ENCODE data around the gene TARM1.
"Not testable (repeated sequence)": the region's sequence is repeated elsewhere in the genome, so short reads cannot be mapped to it uniquely, and the experiment has no call there.

TARM1 gene

GRCh38 chr19:54099190-54099902, 18.2 kb upstream of the TARM1 start:
- no peak for DNase-seq

GRCh38 chr19:54096617-54097106, 15.5 kb upstream of the TARM1 start:
- DNase-seq: no peak

- DNase-seq: not testable (repeated sequence)
Measured at GRCh38 chr19:54095859-54096616, 14.9 kb upstream of the TARM1 start.

GRCh38 chr19:54095136-54095858, 14.1 kb upstream of the TARM1 start:
- no peak for DNase-seq

- no peak for DNase-seq
Measured at GRCh38 chr19:54094426-54095000, 13.3 kb upstream of the TARM1 start.

GRCh38 chr19:54084410-54084809, 3.2 kb upstream of the TARM1 start:
- DNase-seq: no peak

- DNase-seq: no peak
Measured at GRCh38 chr19:54077334-54077733, 3.8 kb downstream of the TARM1 start.

- no peak for DNase-seq
Measured at GRCh38 chr19:54074851-54075250, 6.3 kb downstream of the TARM1 start.

- DNase-seq: no peak
Measured at GRCh38 chr19:54073829-54074228, 7.3 kb downstream of the TARM1 start.

- no peak for DNase-seq
Measured at GRCh38 chr19:54069470-54069869, 11.7 kb downstream of the TARM1 start.

GRCh38 chr19:54063350-54064116, 17.6 kb downstream of the TARM1 start, which contains the start of gene VSTM1:
Gene VSTM1 (minus strand): TSS chr19:54063897. CDS start chr19:54063777, 120 bp downstream.
- DNase-seq: no peak

- DNase-seq: no peak
Measured at GRCh38 chr19:54062643-54063042, 18.5 kb downstream of the TARM1 start.

GRCh38 chr19:54047616-54048015, 33.5 kb downstream of the TARM1 start:
- DNase-seq: no peak

GRCh38 chr19:54045771-54046170, 35.4 kb downstream of the TARM1 start:
- DNase-seq: no peak

GRCh38 chr19:54042989-54043388, 38.2 kb downstream of the TARM1 start:
- no peak for DNase-seq

- DNase-seq: no peak
Measured at GRCh38 chr19:54041969-54042606, 39.1 kb downstream of the TARM1 start.

GRCh38 chr19:54040003-54040402, 41.2 kb downstream of the TARM1 start:
- DNase-seq: no peak

- not testable (repeated sequence) for DNase-seq
Measured at GRCh38 chr19:54036542-54036941, 44.6 kb downstream of the TARM1 start.

- DNase-seq: no peak
Measured at GRCh38 chr19:54035215-54036178, 45.7 kb downstream of the TARM1 start.

- no peak for DNase-seq
Measured at GRCh38 chr19:54030895-54031586, 50.1 kb downstream of the TARM1 start.
